D721Med (cell line): Measurements from ENCODE around the gene DNAL1.

Experiments used
- DNase-seq: peaks from one replicate; pipeline ENCODE4 v3.0.0; 2011; ENCODE audit warnings: low spot score; ENCODE audit not compliant: insufficient read length
- FAIRE-seq: peaks from 2 replicates; lab custom pipeline; 2011; peaks lifted over from hg19 to GRCh38; lab: Jason Lieb, UNC
- CTCF ChIP-seq: IDR thresholded peaks from 2 replicates; pipeline ENCODE4 v1.5.1; 2012; ENCODE audit warnings: mild to moderate bottlenecking, control low read depth; ENCODE audit not compliant: insufficient read depth; ENCODE audit errors: missing control alignments

Gene DNAL1

GRCh38 chr14:73723797-73724661 lies 79.2 kb downstream of the DNAL1 start:
- no peak for DNase-seq
- FAIRE-seq = no peak
- TF ChIP-seq CTCF = peak; percentile 61

- no peak for TF ChIP-seq CTCF
- FAIRE-seq (no peak), DNase-seq (no peak)
These were observed 79.9 kb downstream of the DNAL1 start for GRCh38 chr14:73724696-73725095.

GRCh38 chr14:73725116-73726024 lies 80.6 kb downstream of the DNAL1 start:
- FAIRE-seq (no peak), DNase-seq (no peak)
- no peak for TF ChIP-seq CTCF

- no peak for FAIRE-seq
- no peak for TF ChIP-seq CTCF
- no peak for DNase-seq
These were observed 81.5 kb downstream of the DNAL1 start for GRCh38 chr14:73726025-73726961.

GRCh38 chr14:73727166-73727565 lies 82.4 kb downstream of the DNAL1 start:
- FAIRE-seq (no peak), DNase-seq (no peak)
- TF ChIP-seq CTCF = no peak

GRCh38 chr14:73728717-73729330 lies 84.0 kb downstream of the DNAL1 start:
- FAIRE-seq = peak; percentile 16
- DNase-seq = peak; percentile 97
- TF ChIP-seq CTCF = peak; percentile 83
